GM19238 (cell line): ENCODE data around the gene RBMS1.

ENCODE experiments used
- DNase-seq: peaks from one replicate; pipeline ENCODE4 v3.0.0; 2011; ENCODE audit warnings: low spot score; ENCODE audit not compliant: insufficient read length

The RBMS1 gene

GRCh38 chr2:160335441-160335840 is 158.2 kb downstream of the RBMS1 start:
- no peak for DNase-seq

- no peak for DNase-seq
Observed at GRCh38 chr2:160334028-160334741, 159.4 kb downstream of the RBMS1 start.

GRCh38 chr2:160333324-160334027 is 160.1 kb downstream of the RBMS1 start:
- no peak for DNase-seq

- no peak for DNase-seq
Observed at GRCh38 chr2:160332318-160332717, 161.3 kb downstream of the RBMS1 start.

GRCh38 chr2:160331258-160332025 is 162.2 kb downstream of the RBMS1 start:
- DNase-seq, result no peak

- DNase-seq, result no peak
Observed at GRCh38 chr2:160328811-160329527, 164.6 kb downstream of the RBMS1 start.

GRCh38 chr2:160326786-160327185 is 166.8 kb downstream of the RBMS1 start:
- no peak for DNase-seq

GRCh38 chr2:160325418-160325817 is 168.2 kb downstream of the RBMS1 start:
- DNase-seq, result no peak

GRCh38 chr2:160324917-160325316 is 168.7 kb downstream of the RBMS1 start:
- no peak for DNase-seq

GRCh38 chr2:160324161-160324800 is 169.3 kb downstream of the RBMS1 start:
- no peak for DNase-seq

GRCh38 chr2:160322320-160322719 is 171.3 kb downstream of the RBMS1 start:
- no peak for DNase-seq

- DNase-seq, result no peak
Observed at GRCh38 chr2:160321006-160321405, 172.6 kb downstream of the RBMS1 start.

GRCh38 chr2:160319700-160320099 is 173.9 kb downstream of the RBMS1 start:
- no peak for DNase-seq

GRCh38 chr2:160318218-160318617 is 175.4 kb downstream of the RBMS1 start:
- DNase-seq, result no peak

GRCh38 chr2:160317181-160318099 is 176.2 kb downstream of the RBMS1 start:
- no peak for DNase-seq

- DNase-seq, result no peak
Observed at GRCh38 chr2:160315337-160315736, 178.3 kb downstream of the RBMS1 start.

- DNase-seq, result no peak
Observed at GRCh38 chr2:160310118-160310828, 183.3 kb downstream of the RBMS1 start.

GRCh38 chr2:160309585-160309984 is 184.0 kb downstream of the RBMS1 start:
- DNase-seq, result no peak

GRCh38 chr2:160308915-160309314 is 184.7 kb downstream of the RBMS1 start:
- no peak for DNase-seq
